ENCODE measurements around the gene HNRNPF. TPM values are rescaled to one million over a fixed set of nuclear protein-coding genes. Genes with fewer than 3 reads are reported as not detected.
A peak's percentile ranks its signal among the peaks of the same experiment; 100 is the strongest.
"Not testable (repeated sequence)": the region's sequence is repeated elsewhere in the genome, so short reads cannot be mapped to it uniquely, and the experiment has no call there.

HNRNPF gene
- polyA plus RNA-seq, 1 donor (not counting 4 experiments of a cell fraction or from before 2014, with no cell fraction given), result 238 TPM

GRCh38 chr10:43454025-43454424 lies 45.0 kb upstream of the HNRNPF start:
- H3K36me3 ChIP-seq (ENCODE audit: control insufficient read depth in 2 of 2, extremely low read depth in 1 of 2, insufficient read depth in 2 of 2, low read length in 2 of 2); dilution Hi-C loops (cut with MboI; ENCODE audit: extremely low pct_ligation_motif_present, low sequenced_read_pairs); H3K27me3 ChIP-seq (ENCODE audit: control insufficient read depth, extremely low read depth, insufficient read depth, low read length); FAIRE-seq; H3K79me2 ChIP-seq (ENCODE audit: control insufficient read depth, insufficient read depth, low read length); H3K9me1 ChIP-seq (ENCODE audit: control insufficient read depth, extremely low read depth, insufficient read depth, low read length); H2AFZ ChIP-seq (ENCODE audit: control insufficient read depth, low read length); H3K9me3 ChIP-seq (ENCODE audit: control insufficient read depth, low read depth, low read length); DNase-seq (ENCODE audit: low read depth, low spot score); H3K9ac ChIP-seq (ENCODE audit: control insufficient read depth, extremely low read depth, insufficient read depth, low read length); H4K20me1 ChIP-seq (ENCODE audit: control insufficient read depth, extremely low read depth, insufficient read depth, low read length): not testable (repeated sequence)
- peak overlapping the region; percentile 79 for H3K27ac ChIP-seq (ENCODE audit: control insufficient read depth, insufficient read depth, low read length)
- H3K4me2 ChIP-seq (ENCODE audit: control insufficient read depth, extremely low read depth, insufficient read depth, low read depth, low read length), result peak overlapping the region; percentile 91
- peaks cover 43% of the 10 kb centered on the region for H3K4me1 ChIP-seq (ENCODE audit: control insufficient read depth, extremely low read depth, insufficient read depth, low read length)
- H3K4me3 ChIP-seq (ENCODE audit: control insufficient read depth in 2 of 3, extremely low read depth in 1 of 3, insufficient read depth in 2 of 3, low read depth in 1 of 3, low read length in 3 of 3), result peak overlapping the region in 1 of 3 experiments; percentile 75

DNA sequence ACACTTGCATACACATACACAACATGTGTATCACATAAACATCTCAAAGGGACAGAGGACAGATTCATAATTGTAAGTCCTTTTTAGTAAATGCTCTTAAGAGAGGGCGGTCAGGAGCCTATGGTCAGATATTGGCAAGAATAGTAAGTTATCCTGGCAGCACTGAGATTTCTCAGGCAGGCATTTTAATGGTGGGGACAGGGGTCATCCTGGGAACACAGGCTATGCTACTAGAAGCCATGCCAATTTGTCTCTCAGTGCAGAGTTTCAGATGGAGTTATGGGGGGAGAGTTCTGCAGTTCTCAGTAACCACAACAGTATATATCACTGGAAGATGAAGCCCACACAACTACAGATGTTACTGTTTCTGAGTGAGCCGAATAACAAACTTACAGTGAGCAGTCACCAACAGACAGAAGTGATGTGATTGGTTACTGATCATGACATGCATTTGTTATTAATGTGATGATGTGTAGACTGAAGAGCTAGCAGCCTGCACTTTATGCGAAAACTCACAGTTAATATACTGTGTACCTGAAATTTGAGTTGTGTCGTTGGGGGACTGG lies 44.4 kb upstream of the HNRNPF start:
- no peaks in the 10 kb centered on the region for H3K36me3 ChIP-seq (ENCODE audit: control insufficient read depth in 2 of 2, extremely low read depth in 1 of 2, insufficient read depth in 2 of 2, low read length in 2 of 2)
- no peak for FAIRE-seq
- no peak for DNase-seq (ENCODE audit: low read depth, low spot score)
- H3K9me1 ChIP-seq (ENCODE audit: control insufficient read depth, extremely low read depth, insufficient read depth, low read length), result no peaks in the 10 kb centered on the region
- H3K9me3 ChIP-seq (ENCODE audit: control insufficient read depth, low read depth, low read length), result no peaks in the 10 kb centered on the region
- no peak overlapping the region for H3K9ac ChIP-seq (ENCODE audit: control insufficient read depth, extremely low read depth, insufficient read depth, low read length)
- dilution Hi-C loops (cut with MboI; ENCODE audit: extremely low pct_ligation_motif_present, low sequenced_read_pairs), result no loop called here
- H3K27ac ChIP-seq (ENCODE audit: control insufficient read depth, insufficient read depth, low read length), result peak overlapping the region; percentile 80
- H3K79me2 ChIP-seq (ENCODE audit: control insufficient read depth, insufficient read depth, low read length), result no peaks in the 10 kb centered on the region
- H3K4me3 ChIP-seq (ENCODE audit: control insufficient read depth in 2 of 3, extremely low read depth in 1 of 3, insufficient read depth in 2 of 3, low read depth in 1 of 3, low read length in 3 of 3), result no peak overlapping the region
- no peak overlapping the region for H2AFZ ChIP-seq (ENCODE audit: control insufficient read depth, low read length)
- H3K4me1 ChIP-seq (ENCODE audit: control insufficient read depth, extremely low read depth, insufficient read depth, low read length), result peaks cover 43% of the 10 kb centered on the region
- H3K4me2 ChIP-seq (ENCODE audit: control insufficient read depth, extremely low read depth, insufficient read depth, low read depth, low read length), result peak overlapping the region; percentile 72
- H4K20me1 ChIP-seq (ENCODE audit: control insufficient read depth, extremely low read depth, insufficient read depth, low read length), result no peaks in the 10 kb centered on the region
- TF ChIP-seq CTCF (optimal IDR thresholded peaks at IDR 0.05 in 1 of 3, IDR thresholded peaks at IDR 0.05 in 1 of 3, conservative IDR thresholded peaks at IDR 0.05 in 1 of 3; ENCODE audit: extremely low read depth in 1 of 3, insufficient read depth in 2 of 3, low read length in 3 of 3) (no peak), EZH2 (IDR thresholded peaks at IDR 0.05; ENCODE audit: low read length) (no peak)
- H3K27me3 ChIP-seq (ENCODE audit: control insufficient read depth, extremely low read depth, insufficient read depth, low read length), result no peaks in the 10 kb centered on the region

All from keratinocyte (primary cell).